ENCODE data around the gene EBF3.

- TF ChIP-seq, protein P1, sequence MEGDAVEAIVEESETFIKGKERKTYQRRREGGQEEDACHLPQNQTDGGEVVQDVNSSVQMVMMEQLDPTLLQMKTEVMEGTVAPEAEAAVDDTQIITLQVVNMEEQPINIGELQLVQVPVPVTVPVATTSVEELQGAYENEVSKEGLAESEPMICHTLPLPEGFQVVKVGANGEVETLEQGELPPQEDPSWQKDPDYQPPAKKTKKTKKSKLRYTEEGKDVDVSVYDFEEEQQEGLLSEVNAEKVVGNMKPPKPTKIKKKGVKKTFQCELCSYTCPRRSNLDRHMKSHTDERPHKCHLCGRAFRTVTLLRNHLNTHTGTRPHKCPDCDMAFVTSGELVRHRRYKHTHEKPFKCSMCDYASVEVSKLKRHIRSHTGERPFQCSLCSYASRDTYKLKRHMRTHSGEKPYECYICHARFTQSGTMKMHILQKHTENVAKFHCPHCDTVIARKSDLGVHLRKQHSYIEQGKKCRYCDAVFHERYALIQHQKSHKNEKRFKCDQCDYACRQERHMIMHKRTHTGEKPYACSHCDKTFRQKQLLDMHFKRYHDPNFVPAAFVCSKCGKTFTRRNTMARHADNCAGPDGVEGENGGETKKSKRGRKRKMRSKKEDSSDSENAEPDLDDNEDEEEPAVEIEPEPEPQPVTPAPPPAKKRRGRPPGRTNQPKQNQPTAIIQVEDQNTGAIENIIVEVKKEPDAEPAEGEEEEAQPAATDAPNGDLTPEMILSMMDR (conservative IDR thresholded peaks at IDR 0.05; ENCODE audit: low read depth in 2 of 2): no peak
- TF ChIP-seq REST (IDR thresholded peaks at IDR 0.05; ENCODE audit: unreplicated experiment) (no peak), EZH2 (IDR thresholded peaks at IDR 0.05; ENCODE audit: low read depth, unreplicated experiment) (no peak), POLR2AphosphoS5 (IDR thresholded peaks at IDR 0.05; ENCODE audit: low read depth) (no peak), ZNF331 (CRISPR knock-in tag; IDR thresholded peaks at IDR 0.05; ENCODE audit: low read depth) (no peak), CREB1 (CRISPR knock-in tag; IDR thresholded peaks at IDR 0.05; ENCODE audit: low read depth) (no peak), EZH2phosphoT487 (IDR thresholded peaks at IDR 0.05; ENCODE audit: unreplicated experiment) (no peak), NANOG (IDR thresholded peaks at IDR 0.05; ENCODE audit: borderline replicate concordance) (no peak), JUNB (IDR thresholded peaks at IDR 0.05; ENCODE audit: unreplicated experiment) (no peak), ZNF114 (CRISPR knock-in tag; IDR thresholded peaks at IDR 0.05) (no peak)
- TF ChIP-seq, protein P2, sequence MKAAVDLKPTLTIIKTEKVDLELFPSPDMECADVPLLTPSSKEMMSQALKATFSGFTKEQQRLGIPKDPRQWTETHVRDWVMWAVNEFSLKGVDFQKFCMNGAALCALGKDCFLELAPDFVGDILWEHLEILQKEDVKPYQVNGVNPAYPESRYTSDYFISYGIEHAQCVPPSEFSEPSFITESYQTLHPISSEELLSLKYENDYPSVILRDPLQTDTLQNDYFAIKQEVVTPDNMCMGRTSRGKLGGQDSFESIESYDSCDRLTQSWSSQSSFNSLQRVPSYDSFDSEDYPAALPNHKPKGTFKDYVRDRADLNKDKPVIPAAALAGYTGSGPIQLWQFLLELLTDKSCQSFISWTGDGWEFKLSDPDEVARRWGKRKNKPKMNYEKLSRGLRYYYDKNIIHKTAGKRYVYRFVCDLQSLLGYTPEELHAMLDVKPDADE (IDR thresholded peaks at IDR 0.05): no peak
Observed at GRCh38 chr10:129926066-129927055, 37.7 kb downstream of the EBF3 start.
